Omental fat pad (tissue), 4 donors: ENCODE data around the gene CXCR4. TPM values are rescaled to one million over a fixed set of nuclear protein-coding genes. Genes with fewer than 3 reads are reported as not detected.

ENCODE experiments used
- ATAC-seq: fragments of 150-250 bp; one replicate; pipeline ENCODE4 v1.9.1; 2016; ENCODE audit warnings: mild to moderate bottlenecking, moderate library complexity; ENCODE audit not compliant: low FRiP score
- DNase-seq: peaks from one replicate; pipeline ENCODE4 v3.0.0-alpha.2; 2019; ENCODE audit warnings: low spot score
- total RNA-seq, 4 donors: library from RNA; depleted of rRNA; stranded (reverse); fragments of >200 nt; gene quantifications; one replicate each; pipeline ENCODE4 v1.1.0, GENCODE V29; 2016
- TF ChIP-seq, protein P1 (sequence below), 3 donors: fragments of 450-650 bp; IDR thresholded peaks; one replicate each; pipeline ENCODE4 v1.5.1; 2016 to 2017; ENCODE audit warnings: antibody characterized with exemption in 3 of 3, mild to moderate bottlenecking in 3 of 3, moderate library complexity in 2 of 3

The CXCR4 gene
- total RNA-seq, 4 donors from 2014 or later, result 29.6 to 61.1 (median 37.8) TPM

DNA sequence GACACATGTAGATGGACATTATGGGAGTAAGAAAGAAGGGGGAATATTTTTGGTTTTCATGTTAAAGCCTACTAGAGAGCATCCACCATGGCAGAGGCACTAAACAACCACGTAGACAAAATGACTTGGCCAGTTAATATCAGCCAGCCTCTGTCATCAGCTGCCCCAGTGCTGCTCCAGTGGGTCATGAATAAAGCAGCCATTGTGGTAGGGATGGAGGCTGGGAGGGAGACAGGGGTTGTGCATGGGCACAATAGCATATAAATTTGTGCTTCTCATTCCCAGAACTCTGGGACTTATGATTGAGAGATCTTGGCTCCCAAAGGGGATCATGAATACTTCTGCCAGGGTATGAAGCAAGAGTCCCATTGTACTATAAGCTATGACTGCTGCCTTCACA, 31.1 kb upstream of the CXCR4 start:
- DNase-seq, result no peak
- no peak for ATAC-seq
- TF ChIP-seq, protein P1, sequence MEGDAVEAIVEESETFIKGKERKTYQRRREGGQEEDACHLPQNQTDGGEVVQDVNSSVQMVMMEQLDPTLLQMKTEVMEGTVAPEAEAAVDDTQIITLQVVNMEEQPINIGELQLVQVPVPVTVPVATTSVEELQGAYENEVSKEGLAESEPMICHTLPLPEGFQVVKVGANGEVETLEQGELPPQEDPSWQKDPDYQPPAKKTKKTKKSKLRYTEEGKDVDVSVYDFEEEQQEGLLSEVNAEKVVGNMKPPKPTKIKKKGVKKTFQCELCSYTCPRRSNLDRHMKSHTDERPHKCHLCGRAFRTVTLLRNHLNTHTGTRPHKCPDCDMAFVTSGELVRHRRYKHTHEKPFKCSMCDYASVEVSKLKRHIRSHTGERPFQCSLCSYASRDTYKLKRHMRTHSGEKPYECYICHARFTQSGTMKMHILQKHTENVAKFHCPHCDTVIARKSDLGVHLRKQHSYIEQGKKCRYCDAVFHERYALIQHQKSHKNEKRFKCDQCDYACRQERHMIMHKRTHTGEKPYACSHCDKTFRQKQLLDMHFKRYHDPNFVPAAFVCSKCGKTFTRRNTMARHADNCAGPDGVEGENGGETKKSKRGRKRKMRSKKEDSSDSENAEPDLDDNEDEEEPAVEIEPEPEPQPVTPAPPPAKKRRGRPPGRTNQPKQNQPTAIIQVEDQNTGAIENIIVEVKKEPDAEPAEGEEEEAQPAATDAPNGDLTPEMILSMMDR (IDR thresholded peaks at IDR 0.05), result no peak

DNA sequence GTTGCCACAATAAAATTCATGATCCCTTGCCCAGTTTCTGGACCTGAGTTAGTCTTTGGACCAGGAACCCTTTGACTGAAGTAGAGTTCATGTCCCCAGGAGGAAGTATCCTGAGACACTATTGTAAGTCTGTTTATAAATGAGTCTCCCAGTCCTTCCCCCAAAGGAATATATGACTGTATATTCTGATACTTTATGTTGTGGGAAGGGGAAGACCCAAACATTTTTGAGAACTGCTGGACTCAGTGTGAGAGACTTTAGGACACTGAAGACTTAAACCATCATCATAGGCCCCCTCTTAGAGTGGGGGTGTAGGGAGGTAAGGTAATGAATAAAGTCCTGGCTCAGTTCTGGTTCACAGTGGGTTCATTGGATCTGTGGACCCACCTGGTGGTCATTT, 28.6 kb upstream of the CXCR4 start:
- TF ChIP-seq, protein P1 (IDR thresholded peaks at IDR 0.05), result no peak
- ATAC-seq (no peak), DNase-seq (no peak)

DNA sequence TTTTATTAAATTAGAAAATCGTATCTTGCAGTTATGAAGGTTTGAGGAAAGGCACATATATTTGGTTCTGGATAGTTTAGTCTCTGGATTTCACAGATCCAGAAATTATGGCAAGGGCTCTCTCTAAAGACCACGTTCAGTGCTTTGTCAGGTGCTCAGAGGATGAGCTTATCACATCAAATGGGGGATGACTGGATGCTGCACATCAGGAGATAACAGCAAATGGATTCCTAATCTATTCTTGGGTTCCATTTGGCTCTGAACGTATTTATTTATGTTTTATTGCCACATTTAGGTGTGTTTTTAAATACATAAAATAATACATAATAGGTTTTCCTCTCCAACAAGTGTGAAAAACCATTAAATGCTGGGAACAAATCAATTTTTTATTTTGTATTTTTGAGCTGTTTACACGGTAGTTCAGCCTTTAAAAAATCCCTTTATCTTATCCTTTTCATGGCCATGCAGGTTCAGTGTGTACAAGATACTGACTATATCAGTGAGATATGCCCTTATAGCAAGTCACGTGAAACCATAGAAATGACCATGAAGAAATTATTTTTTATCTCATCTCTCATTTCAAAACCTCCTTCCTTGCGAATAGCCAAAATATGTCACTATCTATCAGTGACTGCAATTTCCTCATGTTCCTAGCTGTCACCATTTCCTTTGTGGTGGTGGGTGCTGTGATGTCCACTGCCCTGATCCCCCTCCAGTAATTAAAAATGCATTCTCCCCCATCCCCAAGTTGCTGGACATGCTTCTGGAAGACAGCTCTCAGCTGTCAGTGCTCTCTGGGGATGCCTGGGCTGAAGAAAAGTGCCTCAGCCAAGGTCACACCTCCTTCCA, 25.9 kb upstream of the CXCR4 start:
- TF ChIP-seq, protein P1 (IDR thresholded peaks at IDR 0.05), result no peak
- ATAC-seq, result no peak

DNA sequence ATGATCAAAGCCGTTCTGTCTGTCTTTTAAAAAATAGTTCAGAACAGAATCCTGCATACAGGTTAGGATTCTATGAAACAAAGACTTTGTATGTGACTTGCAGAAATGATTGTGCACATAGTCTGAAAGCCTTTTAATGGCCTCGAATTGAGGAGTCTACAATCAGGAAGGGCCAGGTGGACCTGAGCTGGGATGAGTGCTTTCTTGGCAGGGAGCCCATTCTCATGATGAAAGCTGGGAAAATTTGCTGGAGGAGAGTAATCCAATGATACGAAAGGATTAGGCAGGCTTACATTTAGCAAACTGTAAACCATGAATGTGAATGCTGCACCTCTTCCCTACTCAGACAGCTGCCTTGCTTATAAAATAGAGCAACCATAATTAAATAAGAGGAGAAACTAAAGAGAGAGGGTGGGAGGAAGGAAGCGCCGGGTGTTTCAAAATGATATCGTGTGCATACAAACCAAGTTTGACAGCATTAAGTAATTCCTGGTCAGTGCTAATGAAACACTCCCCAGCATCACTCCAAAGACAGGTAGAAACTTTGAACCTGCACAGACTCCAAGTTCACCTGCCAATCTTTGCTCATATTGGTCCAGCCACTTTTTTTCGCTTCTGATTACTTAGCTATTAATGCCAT, 23.7 kb upstream of the CXCR4 start:
- ATAC-seq (no peak), DNase-seq (no peak)
- TF ChIP-seq, protein P1 (IDR thresholded peaks at IDR 0.05), result no peak

More for the DNA sequence above, 25.9 kb upstream of the CXCR4 start:
- DNase-seq, result no peak

DNA sequence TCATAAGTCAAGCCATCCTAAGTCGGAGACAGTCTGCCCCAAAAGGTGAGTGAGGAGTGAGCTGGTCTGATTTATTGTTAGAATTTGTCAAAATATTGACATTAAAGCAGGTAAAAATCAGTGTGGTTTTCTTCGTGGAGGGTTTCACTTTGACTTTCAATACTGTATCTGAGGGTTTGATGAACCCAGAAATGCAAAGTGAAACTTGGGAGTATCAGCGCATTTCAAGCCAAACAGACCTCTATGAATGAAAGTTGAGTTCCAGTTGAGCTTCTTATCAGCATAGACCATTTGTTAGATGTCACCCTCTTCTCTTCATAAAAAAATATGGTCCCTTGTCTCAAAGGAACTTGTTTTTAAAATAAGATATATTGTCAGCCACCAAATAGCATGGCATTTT, 21.7 kb upstream of the CXCR4 start:
- TF ChIP-seq, protein P1 (IDR thresholded peaks at IDR 0.05), result no peak
- ATAC-seq (no peak), DNase-seq (no peak)

DNA sequence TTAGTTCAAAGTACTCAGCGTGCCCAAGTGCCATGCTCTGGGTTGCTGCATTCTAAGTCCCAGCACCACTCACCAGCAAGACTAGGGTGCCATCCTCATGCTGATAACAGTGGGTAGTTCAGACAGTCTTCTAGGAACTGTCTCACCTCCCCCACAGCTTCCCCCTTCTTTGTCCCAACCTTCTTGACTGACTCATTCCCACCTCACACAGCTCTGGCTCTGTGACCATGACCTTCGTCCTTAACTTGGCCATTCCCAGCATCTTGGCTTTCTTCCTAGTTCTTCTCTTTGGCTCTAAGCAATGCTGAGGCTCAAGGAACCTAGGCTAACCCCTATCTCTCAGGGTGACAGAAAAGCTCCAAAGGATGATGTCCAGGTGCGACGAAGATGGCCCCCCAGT, 20.0 kb upstream of the CXCR4 start:
- TF ChIP-seq, protein P1 (IDR thresholded peaks at IDR 0.05), result no peak
- ATAC-seq (no peak), DNase-seq (no peak)
